Gastrocnemius medialis (tissue), 4 donors: Measurements from ENCODE around the gene MTX2. TPM values are rescaled to one million over a fixed set of nuclear protein-coding genes. Genes with fewer than 3 reads are reported as not detected.

ENCODE experiments used
- ATAC-seq, 2 donors: fragments of 150-250 bp; one replicate each; pipeline ENCODE4 v1.9.1; 2016
- DNase-seq, 2 donors: peaks; one replicate each; pipeline ENCODE4 v3.0.0-alpha.2; 2019
- H3K27ac ChIP-seq, 4 donors: fragments of 200-600 bp; sonication (generic); 1 replicate in 1 of 4; 2 replicates in 3 of 4; pipeline ENCODE4 v1.5.1; 2016 to 2018; ENCODE audit warnings: mild to moderate bottlenecking in 2 of 4, moderate library complexity in 1 of 4
- H3K27me3 ChIP-seq, 3 donors: fragments of 200-600 bp; sonication (generic) in 2 of 3; 1 replicate in 1 of 3; 2 replicates in 2 of 3; pipeline versions ENCODE4 v1.5.1 to v1.6.0; 2016 to 2019; ENCODE audit warnings: mild to moderate bottlenecking in 1 of 3, moderate library complexity in 1 of 3
- H3K36me3 ChIP-seq, 2 donors: fragments of 200-600 bp; sonication (generic) in 1 of 2; one replicate each; pipeline ENCODE4 v1.5.1; 2017 to 2018
- H3K4me1 ChIP-seq, 2 donors: fragments of 200-600 bp; sonication (generic) in 1 of 2; one replicate each; pipeline ENCODE4 v1.5.1; 2016 to 2017; ENCODE audit warnings: mild to moderate bottlenecking in 2 of 2
- H3K4me3 ChIP-seq, 4 donors: fragments of 200-600 bp; sonication (generic) in 3 of 4; 1 replicate in 1 of 4; 2 replicates in 3 of 4; pipeline ENCODE4 v1.5.1; 2016 to 2019; ENCODE audit warnings: mild to moderate bottlenecking in 2 of 4
- H3K9me3 ChIP-seq, 3 donors: fragments of 200-600 bp; sonication (generic) in 2 of 3; 1 replicate in 1 of 3; 2 replicates in 2 of 3; pipeline ENCODE4 v1.5.1; 2016 to 2019
- CTCF ChIP-seq, 5 experiments: fragments of 450-650 bp in 3 of 5; fragments of 200-600 bp in 2 of 5; sonication (generic) in 2 of 5; IDR thresholded peaks in 4 of 5; conservative IDR thresholded peaks in 1 of 5; 1 replicate in 4 of 5; 2 replicates in 1 of 5; pipeline ENCODE4 v1.5.1; 2016 to 2019; ENCODE audit warnings: antibody characterized with exemption in 5 of 5, mild to moderate bottlenecking in 3 of 5, moderate library complexity in 3 of 5
- POLR2A ChIP-seq, 2 donors: fragments of 450-650 bp; IDR thresholded peaks; one replicate each; pipeline ENCODE4 v1.6.1; 2017; ENCODE audit warnings: antibody characterized with exemption in 2 of 2, mild to moderate bottlenecking in 2 of 2, moderate library complexity in 2 of 2
- in situ Hi-C, 4 donors: fragments of 200-750 bp; cut with MboI; loops; one replicate each; pipeline versions ENCODE4 v1.15.0 to v1.8.0; 2017; ENCODE audit warnings: low sequenced_read_pairs in 4 of 4
- intact Hi-C: fragments of 100-400 bp; cut with DNase I; formaldehyde crosslinking; loops from one replicate; pipeline ENCODE4 v1.15.1; 2023; ENCODE audit warnings: low total_unique reads
- total RNA-seq, 4 donors: library from RNA; depleted of rRNA; stranded (reverse); fragments of >200 nt; gene quantifications; one replicate each; pipeline versions ENCODE4 v1.1.0 to v1.2.3, GENCODE V29; 2016

MTX2 gene
- total RNA-seq, 4 donors from 2014 or later: 35.8 to 43.3 (median 39.1) TPM

- ATAC-seq: no peak
Observed at GRCh38 chr2:176280867-176281658, 11.8 kb downstream of the MTX2 start.

GRCh38 chr2:176283291-176284068, 14.2 kb downstream of the MTX2 start:
- no peak for ATAC-seq
- no peaks in the 10 kb centered on the region for H3K9me3 ChIP-seq
- no peak overlapping the region for H3K27ac ChIP-seq
- H3K36me3 ChIP-seq: no peaks in the 10 kb centered on the region
- in situ Hi-C loops (no loop called here), intact Hi-C loops (no loop called here)
- H3K27me3 ChIP-seq: no peaks in the 10 kb centered on the region
- no peak overlapping the region for H3K4me3 ChIP-seq
- H3K4me1 ChIP-seq: peaks cover 17 to 18% of the 10 kb centered on the region in 2 donors
- DNase-seq: no peak
- TF ChIP-seq POLR2A (IDR thresholded peaks at IDR 0.05) (no peak), CTCF (IDR thresholded peaks at IDR 0.05 in 4 of 5, conservative IDR thresholded peaks at IDR 0.05 in 1 of 5) (no peak)

More at GRCh38 chr2:176280867-176281658, 11.8 kb downstream of the MTX2 start:
- Histone ChIP-seq H3K9me3 (no peaks in the 10 kb centered on the region), H3K4me3 (no peak overlapping the region), H3K4me1 (peaks cover 18% of the 10 kb centered on the region in 2 donors), H3K36me3 (no peaks in the 10 kb centered on the region), H3K27ac (no peak overlapping the region), H3K27me3 (no peaks in the 10 kb centered on the region)
- intact Hi-C loops (no loop called here), in situ Hi-C loops (no loop called here)
- no peak for DNase-seq
- TF ChIP-seq CTCF (IDR thresholded peaks at IDR 0.05 in 4 of 5, conservative IDR thresholded peaks at IDR 0.05 in 1 of 5) (no peak), POLR2A (IDR thresholded peaks at IDR 0.05) (no peak)

GRCh38 chr2:176284461-176285049, 15.3 kb downstream of the MTX2 start:
- Histone ChIP-seq H3K4me1 (peaks cover 17 to 20% of the 10 kb centered on the region in 2 donors), H3K27ac (no peak overlapping the region), H3K4me3 (no peak overlapping the region), H3K9me3 (no peaks in the 10 kb centered on the region), H3K36me3 (no peaks in the 10 kb centered on the region), H3K27me3 (no peaks in the 10 kb centered on the region)
- in situ Hi-C loops: no loop called here
- intact Hi-C loops: no loop called here
- no peak for TF ChIP-seq CTCF (IDR thresholded peaks at IDR 0.05 in 4 of 5, conservative IDR thresholded peaks at IDR 0.05 in 1 of 5)
- TF ChIP-seq POLR2A (IDR thresholded peaks at IDR 0.05): no peak
- DNase-seq: no peak
- ATAC-seq: no peak

- intact Hi-C loops (no loop called here), in situ Hi-C loops (no loop called here)
- DNase-seq (no peak), ATAC-seq (no peak)
- Histone ChIP-seq H3K27me3 (no peaks in the 10 kb centered on the region), H3K27ac (no peak overlapping the region), H3K4me1 (peaks cover 17 to 22% of the 10 kb centered on the region in 2 donors), H3K4me3 (no peak overlapping the region), H3K36me3 (no peaks in the 10 kb centered on the region), H3K9me3 (no peaks in the 10 kb centered on the region)
- TF ChIP-seq CTCF (IDR thresholded peaks at IDR 0.05 in 4 of 5, conservative IDR thresholded peaks at IDR 0.05 in 1 of 5) (no peak), POLR2A (IDR thresholded peaks at IDR 0.05) (no peak)
Observed at GRCh38 chr2:176285321-176285720, 16.1 kb downstream of the MTX2 start.
